HG02981 (cell line): ENCODE measurements around the gene PPP3CA.
"Not testable (repeated sequence)": the region's sequence is repeated elsewhere in the genome, so short reads cannot be mapped to it uniquely, and the experiment has no call there.

Experiments
- ATAC-seq: cut with Tn5 transposase; IDR thresholded peaks from one replicate; pipeline ENCODE4 v1.9.1; 2021; ENCODE audit warnings: mild to moderate bottlenecking, moderate library complexity; ENCODE audit not compliant: unreplicated experiment

The PPP3CA gene

GRCh38 chr4:101114936-101115372, 232.4 kb downstream of the PPP3CA start:
- ATAC-seq, result no peak

DNA sequence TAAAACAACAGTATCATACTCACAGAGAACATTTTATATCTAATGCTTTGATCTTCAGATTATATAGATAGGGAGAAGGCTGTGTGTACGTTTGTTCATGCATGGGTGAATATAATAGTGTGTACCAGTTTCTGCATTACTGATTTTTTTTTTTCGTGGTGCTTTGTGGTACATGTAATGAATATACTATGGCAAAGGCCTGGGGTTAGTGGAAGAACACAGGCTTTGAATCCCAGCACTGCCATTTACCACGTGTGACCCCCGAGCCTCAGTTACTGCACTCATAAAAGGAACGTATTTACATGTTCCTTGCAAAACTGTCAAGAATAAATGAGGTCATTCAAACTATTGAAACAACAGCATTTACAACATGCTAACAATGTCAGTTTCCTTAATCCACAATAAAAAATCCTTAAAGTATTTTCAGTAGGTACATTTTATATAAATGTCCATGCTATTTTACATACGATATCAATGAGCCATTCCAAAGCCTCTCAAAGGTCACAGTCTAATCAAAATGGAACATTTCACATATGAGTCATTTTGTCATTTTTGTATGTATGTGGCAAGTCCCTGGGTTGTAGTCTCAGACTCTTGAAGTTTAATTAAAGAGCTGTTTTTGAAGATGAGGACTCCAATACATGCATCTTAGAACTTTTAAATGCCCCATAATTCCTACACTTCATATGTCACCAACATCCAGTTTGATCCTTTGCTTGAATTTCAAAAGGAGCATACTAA, 242.8 kb downstream of the PPP3CA start:
- peak; percentile 6 for ATAC-seq

DNA sequence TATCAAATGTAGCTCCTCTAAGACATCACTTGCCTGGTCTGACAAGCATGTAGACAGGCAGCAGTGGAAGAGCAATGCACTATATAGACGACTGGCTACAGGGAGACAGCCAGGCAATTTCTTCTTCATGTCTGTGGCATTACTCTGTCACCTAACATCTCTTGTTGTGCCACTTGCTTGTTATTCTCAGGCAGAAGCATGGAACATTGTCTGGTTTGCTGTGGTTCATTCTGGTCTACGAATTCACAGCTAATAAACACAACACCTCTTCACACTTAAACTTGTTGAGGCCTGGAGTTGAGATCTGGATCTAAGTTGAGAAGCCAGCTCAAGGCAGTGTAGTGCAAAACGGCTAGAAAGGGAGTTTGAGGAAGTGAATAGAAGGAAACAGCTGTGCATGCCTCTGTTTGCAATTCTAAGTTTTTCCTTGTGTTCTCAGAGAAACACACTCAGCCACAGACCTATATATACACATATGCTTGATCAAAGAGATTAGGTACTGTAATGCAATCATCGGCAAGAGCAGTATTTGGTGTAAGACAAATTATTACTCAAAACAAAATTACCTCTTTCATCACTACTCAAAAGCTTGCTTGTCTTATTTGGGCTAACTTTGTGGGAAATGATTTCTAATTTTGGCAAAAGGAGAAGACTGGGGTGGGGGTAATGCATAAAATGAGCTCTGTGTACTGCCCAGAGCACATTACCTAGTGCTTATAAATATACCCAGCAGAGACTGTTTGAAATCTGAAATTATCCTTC, 243.8 kb downstream of the PPP3CA start:
- peak; percentile 89 for ATAC-seq

GRCh38 chr4:101102114-101102742, 245.1 kb downstream of the PPP3CA start:
- ATAC-seq, result no peak

DNA sequence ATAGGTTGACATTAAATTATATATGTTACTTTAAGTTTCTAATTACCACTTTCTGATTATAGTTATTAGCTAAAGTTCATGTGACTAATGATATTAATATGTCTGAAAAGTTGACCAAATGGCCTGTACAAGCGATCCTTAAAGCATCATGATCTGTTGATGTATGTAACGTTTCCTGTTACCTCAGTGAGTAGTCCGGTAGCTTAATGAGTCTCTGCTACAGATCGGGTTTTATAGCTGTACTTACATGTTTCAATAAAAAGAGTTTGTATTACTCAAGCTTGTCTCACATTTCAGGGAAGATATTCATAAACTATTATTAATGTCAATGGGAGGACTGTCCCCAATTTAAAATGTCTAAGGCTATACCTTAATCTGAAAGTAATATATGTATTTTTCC, 246.3 kb downstream of the PPP3CA start:
- ATAC-seq, result no peak

- ATAC-seq, result no peak
Measured at GRCh38 chr4:101098666-101099400, 248.5 kb downstream of the PPP3CA start.

DNA sequence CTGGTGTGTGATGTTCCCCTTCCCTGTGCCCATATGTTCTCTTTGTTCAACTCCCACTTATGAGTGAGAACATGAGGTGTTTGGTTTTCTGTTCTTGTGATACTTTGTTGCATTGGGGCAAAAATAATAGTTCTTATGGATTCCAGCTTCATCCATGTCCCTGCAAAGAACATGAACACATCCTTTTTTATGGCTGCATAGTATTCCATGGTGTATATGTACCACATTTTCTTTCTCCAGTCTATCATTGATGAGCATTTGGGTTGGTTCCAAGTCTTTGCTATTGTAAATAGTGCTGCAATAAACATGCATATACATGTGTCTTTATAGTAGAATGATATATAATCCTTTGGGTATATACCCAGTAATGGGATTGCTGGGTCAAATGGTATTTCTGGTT, 254.7 kb downstream of the PPP3CA start:
- ATAC-seq, result not testable (repeated sequence)

GRCh38 chr4:101089168-101089567, 258.2 kb downstream of the PPP3CA start:
- ATAC-seq, result no peak

DNA sequence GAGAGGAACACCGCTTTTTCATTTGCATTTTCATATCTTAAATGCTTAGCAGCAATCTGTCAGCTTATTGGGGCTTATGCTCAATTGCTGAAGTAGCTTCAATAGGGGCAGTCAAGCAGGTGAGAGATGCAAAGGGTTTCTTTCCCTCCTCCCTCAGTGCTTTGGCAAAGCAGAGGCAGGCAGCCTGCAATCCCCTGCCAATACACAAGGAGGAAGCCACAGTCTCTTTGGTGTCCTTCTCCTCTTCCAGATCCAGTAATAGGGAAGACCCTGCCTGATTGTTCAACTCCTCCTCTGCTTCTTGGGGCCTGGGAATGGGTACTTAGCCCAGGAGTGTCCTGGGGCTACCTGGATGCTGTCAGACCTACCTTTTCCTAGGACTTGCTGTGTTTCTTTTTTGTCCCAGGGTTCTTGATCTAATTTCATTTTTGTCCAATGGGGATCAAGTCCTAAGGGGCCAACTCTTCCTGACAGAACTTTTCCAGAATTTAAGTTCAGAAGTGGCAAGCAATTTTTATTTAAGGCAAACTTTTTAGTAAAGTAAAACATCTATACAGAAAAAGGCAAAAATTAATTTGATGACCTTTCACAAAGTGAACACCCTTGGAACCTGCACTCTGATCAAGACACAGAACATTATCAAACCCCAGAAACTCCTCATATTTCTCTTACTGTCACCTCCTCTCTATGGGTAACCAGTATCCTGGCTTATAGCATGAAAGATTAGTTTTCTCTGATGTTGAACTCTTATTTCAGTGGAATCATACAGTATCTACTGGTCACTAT, 260.3 kb downstream of the PPP3CA start:
- ATAC-seq, result no peak

DNA sequence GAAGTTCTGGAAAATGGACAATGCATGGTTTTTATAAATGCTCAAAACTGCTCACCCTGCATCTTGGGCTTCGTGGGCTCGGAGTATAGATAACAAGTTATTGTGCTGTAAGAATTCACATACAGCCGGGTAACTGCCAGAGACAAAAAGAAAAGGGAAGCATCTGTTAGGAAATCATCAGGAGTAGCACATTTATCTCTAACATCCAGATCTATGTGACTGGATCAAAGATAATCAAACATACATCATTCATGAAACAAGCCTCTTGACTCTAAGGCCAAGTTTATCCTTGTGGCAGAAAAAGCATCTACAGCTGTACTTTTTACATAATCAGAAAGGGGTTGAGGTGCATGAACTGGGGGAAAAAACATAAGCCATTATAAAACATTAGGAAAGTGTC, 264.2 kb downstream of the PPP3CA start:
- no peak for ATAC-seq

GRCh38 chr4:101081695-101082369, 265.5 kb downstream of the PPP3CA start:
- no peak for ATAC-seq

- ATAC-seq, result no peak
Measured at GRCh38 chr4:101081166-101081565, 266.2 kb downstream of the PPP3CA start.

DNA sequence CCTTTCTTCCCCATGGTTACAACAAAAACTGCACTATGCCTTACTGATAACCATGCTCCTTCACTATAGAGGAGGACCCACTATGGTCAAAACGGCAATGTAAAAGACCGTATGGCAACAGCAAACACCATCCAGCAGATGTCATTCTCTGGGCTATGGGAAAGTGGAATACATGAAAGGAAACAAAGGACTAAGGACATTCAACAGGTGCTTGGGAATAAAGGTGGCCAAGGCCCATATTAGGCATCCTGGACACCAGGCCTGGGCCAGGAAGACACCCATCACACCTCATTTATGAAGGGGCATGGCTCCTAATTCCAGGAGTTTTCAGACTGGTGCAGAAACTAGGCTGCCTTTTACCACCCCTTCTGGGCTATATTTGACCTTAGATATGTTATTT, 268.4 kb downstream of the PPP3CA start:
- ATAC-seq, result no peak

- ATAC-seq, result no peak
Measured at GRCh38 chr4:101076032-101076431, 271.3 kb downstream of the PPP3CA start.

- no peak for ATAC-seq
Measured at GRCh38 chr4:101075536-101075935, 271.8 kb downstream of the PPP3CA start.

DNA sequence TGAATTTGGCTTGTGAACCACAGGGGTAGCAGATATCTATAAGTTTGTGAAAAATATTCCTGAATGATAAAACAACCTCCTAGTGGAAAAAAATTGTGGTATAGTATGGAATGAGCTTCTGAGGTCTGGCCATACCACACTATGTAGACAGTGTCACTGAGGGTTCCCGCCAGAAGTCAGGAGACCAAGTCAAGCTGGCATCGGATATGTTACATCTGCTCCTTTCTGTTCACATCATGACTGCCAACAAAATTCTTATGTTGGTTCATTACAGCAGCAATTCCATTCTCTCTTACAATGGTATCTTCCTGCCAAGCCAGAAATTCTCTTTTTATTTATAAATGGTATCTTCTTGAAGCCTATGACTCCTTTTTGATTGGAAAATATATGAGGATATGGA, 273.0 kb downstream of the PPP3CA start:
- no peak for ATAC-seq

GRCh38 chr4:101071241-101071640, 276.1 kb downstream of the PPP3CA start:
- ATAC-seq, result no peak

- ATAC-seq, result no peak
Measured at GRCh38 chr4:101068115-101068514, 279.2 kb downstream of the PPP3CA start.

DNA sequence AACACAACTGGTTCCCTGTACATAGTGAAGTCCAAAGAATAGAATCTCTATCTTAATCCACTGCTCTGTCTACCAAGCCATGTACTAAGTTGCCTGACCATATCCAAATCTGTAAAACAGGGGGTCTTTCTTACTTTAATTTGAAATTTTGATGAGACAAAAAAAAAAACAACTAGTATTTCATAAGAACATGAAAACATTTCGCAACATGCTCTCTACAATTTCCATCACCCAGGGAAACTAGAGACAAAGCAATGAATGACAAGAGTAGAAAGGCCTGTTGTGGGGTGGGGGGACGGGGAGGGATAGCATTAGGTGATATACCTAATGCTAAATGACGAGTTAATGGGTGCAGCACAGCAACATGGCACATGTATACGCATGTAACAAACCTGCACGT, 279.9 kb downstream of the PPP3CA start:
- ATAC-seq, result no peak

GRCh38 chr4:101066626-101067170, 280.6 kb downstream of the PPP3CA start:
- no peak for ATAC-seq
